ENCODE data around the gene MKRN2OS.

Gene MKRN2OS
- total RNA-seq, result 0 reads per million in 2 donors

- no peak for DNase-seq
Measured at GRCh38 chr3:12545473-12545791, at the start of gene MKRN2OS. Gene MKRN2OS, minus strand, starts transcription at chr3:12545499. Its CDS starts 35 bp downstream, at chr3:12545464.

GRCh38 chr3:12593473-12593872 lies 48.2 kb upstream of the MKRN2OS start:
- no peak for DNase-seq

DNA sequence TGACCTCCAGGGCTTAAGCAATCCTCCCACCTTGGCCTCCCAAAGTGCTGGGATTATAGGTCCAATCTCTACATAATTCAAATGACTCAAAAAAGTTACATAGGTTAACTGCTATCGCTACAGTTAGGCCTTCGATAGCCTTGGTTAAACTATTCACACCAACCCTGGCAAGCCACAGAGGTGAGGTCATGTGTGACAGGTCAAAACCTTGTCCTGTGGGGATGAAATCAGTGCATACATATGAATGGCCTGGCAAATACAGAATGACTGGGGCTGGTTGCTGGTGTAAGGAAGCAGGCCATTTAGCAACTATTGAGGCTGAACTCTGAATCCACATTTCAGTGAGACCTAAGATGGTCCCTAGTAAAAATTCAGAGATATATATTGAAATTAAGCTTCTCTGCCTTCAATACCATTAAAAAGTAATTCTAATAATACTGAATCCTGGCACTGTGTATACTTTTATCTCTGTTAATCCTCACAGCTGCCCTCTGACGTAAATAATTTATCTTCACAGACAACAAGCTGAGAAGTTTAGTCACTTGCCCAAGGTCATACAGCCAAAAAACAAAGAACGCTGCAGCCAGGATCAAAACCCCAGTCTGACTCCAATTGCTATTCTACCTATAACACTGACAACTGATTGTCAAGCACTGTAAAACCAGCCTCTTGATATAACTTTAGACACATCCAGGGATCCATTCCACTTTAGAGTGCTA lies 46.9 kb upstream of the MKRN2OS start:
- DNase-seq, result no peak

- DNase-seq, result no peak
Measured at GRCh38 chr3:12591456-12591855, 46.2 kb upstream of the MKRN2OS start.

DNA sequence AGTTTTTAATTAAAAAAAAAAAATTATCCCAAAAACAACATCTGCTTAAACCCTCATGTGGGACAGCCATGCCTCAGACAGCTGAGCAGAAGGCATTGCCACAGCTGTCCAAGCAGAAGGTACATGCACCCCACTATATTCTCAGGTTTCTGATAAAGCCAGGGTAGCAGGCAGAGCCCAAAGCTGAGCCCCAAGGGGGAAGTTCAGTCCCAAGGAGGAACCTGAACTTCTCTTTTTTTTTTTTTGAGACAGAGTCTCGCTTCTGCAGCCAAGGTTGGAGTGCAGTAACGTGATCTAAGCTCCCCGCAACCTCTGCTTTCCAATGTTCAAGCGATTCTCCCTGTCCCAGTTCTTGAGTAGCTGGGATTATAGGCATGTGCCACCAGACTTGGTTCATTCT lies 44.8 kb upstream of the MKRN2OS start:
- no peak for DNase-seq

- no peak for DNase-seq
Measured at GRCh38 chr3:12588039-12589009, 43.0 kb upstream of the MKRN2OS start.

DNA sequence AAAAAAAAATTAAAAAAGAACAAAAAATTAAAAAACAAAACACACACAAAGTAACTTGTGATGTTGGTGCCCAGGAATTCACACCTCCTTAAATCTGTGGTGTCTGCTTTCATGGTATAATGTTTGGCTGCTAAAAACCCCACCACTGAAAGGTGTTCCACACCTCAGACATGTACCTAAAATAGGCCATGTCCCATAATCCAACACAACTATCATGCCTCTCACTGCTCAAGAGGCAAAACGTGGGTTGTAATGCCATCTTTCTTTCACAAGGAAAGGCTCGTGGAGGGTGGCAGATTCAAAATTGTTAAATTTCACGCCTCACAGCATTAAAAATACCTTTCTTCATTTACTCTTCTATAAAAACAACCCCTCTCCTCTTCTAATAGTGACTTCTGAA lies 41.1 kb upstream of the MKRN2OS start:
- no peak for DNase-seq

GRCh38 chr3:12585970-12586369 lies 40.7 kb upstream of the MKRN2OS start:
- no peak for DNase-seq

DNA sequence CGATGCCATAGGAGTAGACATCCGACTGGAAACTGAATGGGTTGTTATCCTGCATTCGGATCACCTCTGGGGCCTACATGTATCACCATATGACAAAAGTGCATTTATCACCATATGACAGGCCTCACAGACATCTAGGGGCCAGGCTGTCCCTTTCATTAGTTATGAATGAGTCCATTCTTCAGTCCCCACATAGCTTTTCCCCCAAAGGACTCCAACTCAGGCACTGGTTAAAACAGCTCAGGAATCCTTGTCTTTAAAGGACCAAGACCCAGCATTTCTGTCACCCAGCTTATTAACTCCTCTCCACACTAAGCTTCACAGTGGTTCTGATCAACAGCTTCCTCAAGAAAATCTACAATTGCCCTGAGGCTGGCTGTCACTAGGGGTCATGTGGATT lies 39.9 kb upstream of the MKRN2OS start:
- DNase-seq, result no peak

DNA sequence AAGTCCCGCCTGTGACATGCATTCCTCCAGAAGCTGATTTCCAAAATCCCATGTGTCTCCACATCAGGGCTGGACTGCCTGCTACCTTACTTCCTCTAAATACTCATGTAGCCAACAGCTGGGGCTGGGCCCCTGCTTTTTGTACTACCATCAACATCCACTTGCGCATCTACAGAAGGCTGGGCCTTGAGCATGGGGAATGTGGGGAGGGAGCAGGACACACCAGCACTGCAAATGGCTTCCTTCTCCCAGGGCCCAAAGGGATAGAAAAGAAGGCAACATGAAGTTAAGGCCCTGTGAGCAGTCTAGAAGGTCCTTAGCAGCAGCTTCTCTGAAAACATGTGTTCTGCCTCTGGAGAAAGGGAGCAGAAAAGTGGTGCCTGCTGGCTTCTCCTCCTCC lies 38.8 kb upstream of the MKRN2OS start:
- no peak for DNase-seq

GRCh38 chr3:12583280-12583679 lies 38.0 kb upstream of the MKRN2OS start:
- no peak for DNase-seq

GRCh38 chr3:12582730-12583129 lies 37.4 kb upstream of the MKRN2OS start:
- DNase-seq, result no peak

DNA sequence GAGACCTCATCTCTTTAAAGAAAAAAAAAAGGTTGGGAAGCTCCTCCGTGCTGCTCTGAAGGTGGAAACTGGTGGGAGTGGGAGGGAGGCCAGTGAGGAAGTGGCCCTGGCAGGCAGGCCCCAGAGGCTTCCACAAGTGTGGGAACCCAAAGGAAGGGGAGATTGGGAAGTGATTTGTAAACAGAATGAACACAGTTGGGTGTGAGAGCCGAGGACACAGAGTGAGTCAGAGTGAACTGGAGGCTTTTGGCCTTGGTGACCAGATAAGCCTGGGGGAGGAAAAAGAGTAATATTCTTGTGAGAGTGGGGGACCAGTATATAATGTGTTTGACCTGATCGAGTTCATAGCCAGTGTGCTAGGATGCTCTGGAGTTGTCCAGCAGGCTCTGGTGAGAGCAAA lies 34.6 kb upstream of the MKRN2OS start:
- DNase-seq, result no peak

DNA sequence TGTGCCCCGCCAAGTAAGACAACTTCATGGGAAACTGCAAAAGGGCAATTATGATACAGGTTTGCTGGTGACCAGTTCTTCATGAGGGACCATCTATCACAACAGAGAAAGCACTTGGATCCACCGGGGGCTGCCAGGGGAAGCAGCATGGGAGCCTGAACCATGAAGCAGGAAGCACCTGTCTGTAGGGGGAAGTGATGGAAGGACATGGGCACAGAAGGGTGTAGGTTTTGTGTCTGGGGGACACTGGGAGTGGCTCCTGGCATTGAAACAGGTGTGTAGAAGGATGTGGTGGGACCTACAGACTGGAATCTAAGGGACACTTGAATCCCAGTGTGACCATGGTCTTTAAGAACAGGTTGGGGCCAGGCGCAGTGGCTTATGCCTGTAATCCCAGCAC lies 34.2 kb upstream of the MKRN2OS start:
- no peak for DNase-seq

DNA sequence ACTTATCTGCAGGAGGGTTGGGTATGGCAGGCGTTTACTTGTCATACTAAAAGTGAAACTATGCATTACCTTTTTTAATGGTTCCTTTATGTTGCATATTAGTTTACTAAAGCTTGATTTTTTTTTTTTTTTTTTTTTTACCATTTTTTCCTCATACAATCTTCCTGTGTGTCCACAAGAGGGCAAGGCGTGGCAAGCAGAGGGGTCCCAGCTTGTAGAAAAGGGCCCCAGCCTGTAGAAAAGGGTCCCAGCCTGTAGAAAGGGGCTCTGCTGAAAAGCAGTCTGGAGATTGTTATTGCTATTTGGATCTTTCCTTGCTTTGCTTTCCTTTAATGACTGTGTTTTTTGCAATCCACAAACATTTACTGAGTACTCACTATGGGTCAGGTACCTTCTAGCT lies 33.4 kb upstream of the MKRN2OS start:
- no peak for DNase-seq

DNA sequence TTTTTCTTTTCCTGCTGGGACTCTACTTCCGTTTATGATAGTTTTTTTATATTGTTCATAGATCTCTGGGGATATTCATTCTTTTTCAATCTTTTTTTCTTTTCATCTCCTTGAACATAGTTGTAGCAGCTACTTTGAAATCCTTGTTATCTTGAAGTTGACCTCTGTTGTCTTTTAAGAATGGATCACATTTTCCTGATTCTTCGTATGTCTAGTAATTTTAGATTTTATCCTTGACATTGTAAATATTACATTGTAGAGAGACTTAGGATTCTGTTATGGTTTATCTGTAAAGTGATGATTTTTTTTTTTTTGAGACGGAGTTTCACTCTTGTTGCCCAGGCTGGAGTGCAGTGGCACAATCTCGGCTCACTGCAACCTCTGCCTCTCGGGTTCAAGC lies 32.1 kb upstream of the MKRN2OS start:
- no peak for DNase-seq

DNA sequence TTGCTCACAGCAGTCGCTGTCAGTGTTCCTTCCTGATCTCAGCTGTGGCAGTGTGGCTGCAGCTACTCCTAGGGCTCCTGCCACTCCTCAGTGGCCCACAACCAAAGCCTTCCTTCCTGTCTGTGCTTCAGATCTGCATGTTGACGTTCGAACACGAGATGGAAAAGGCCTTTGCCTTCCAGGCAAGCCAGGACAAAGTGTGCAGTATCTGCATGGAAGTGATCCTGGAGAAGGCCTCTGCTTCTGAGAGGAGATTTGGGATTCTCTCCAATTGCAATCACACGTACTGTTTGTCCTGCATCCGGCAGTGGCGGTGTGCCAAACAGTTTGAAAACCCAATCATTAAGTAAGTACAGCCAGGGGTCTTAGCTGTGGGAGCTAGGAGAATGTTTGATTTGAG lies 29.4 kb upstream of the MKRN2OS start:
- no peak for DNase-seq

DNA sequence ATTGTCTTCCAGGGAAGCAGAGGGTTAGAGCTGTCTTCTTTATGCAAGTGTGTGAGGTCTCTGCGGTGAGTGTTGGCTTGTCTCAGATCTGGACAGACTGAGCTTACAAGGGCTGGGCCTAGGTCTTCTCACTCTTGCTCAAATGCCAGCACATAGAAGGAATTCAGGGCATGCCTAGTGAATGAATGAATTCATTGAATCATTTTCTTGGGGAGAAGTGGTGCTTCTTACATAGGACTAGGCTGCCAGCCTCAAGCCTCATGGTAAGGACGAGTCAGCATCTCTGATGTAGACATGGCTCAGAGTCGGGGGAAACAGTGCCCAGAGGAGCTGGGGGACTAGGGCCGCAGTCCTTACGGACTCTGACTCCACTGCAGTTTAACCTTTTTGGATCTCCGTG lies 28.8 kb upstream of the MKRN2OS start:
- DNase-seq, result no peak

GRCh38 chr3:12571986-12572385 lies 26.7 kb upstream of the MKRN2OS start:
- DNase-seq, result no peak

- DNase-seq, result no peak
Measured at GRCh38 chr3:12569836-12570235, 24.5 kb upstream of the MKRN2OS start.

GRCh38 chr3:12568747-12569146 lies 23.4 kb upstream of the MKRN2OS start:
- no peak for DNase-seq

- DNase-seq, result no peak
Measured at GRCh38 chr3:12566976-12567375, 21.7 kb upstream of the MKRN2OS start.

- DNase-seq, result no peak
Measured at GRCh38 chr3:12562451-12562850, 17.2 kb upstream of the MKRN2OS start.

- DNase-seq, result no peak
Measured at GRCh38 chr3:12561397-12561796, 16.1 kb upstream of the MKRN2OS start.
